ENCODE data around the gene NCKAP1. TPM values are rescaled to one million over a fixed set of nuclear protein-coding genes. Genes with fewer than 3 reads are reported as not detected.

The NCKAP1 gene
- total RNA-seq, 2 donors from 2014 or later: 107 to 113 TPM

GRCh38 chr2:183027443-183027842, 10.8 kb downstream of the NCKAP1 start:
- Histone ChIP-seq H3K27ac (no peak overlapping the region), H3K27me3 (no peaks in the 10 kb centered on the region), H3K4me3 (no peak overlapping the region), H3K36me3 (no peaks in the 10 kb centered on the region), H3K4me1 (peaks cover 0 to 67% of the 10 kb centered on the region in 2 donors), H3K9me3 (no peaks in the 10 kb centered on the region)
- DNase-seq (ENCODE audit: low spot score): no peak
- TF ChIP-seq CTCF (IDR thresholded peaks at IDR 0.05): no peak

- Histone ChIP-seq H3K9me3 (no peaks in the 10 kb centered on the region), H3K36me3 (peaks cover under 1% of the 10 kb centered on the region), H3K27me3 (no peaks in the 10 kb centered on the region), H3K27ac (no peak overlapping the region), H3K4me1 (peaks cover 0 to 57% of the 10 kb centered on the region in 2 donors), H3K4me3 (no peak overlapping the region)
- no peak for DNase-seq (ENCODE audit: low spot score)
- TF ChIP-seq CTCF (IDR thresholded peaks at IDR 0.05): no peak
Measured at GRCh38 chr2:183026424-183026823, 11.8 kb downstream of the NCKAP1 start.

- no peak for DNase-seq (ENCODE audit: low spot score)
- Histone ChIP-seq H3K9me3 (no peaks in the 10 kb centered on the region), H3K4me1 (peaks cover 0 to 53% of the 10 kb centered on the region in 2 donors), H3K27me3 (no peaks in the 10 kb centered on the region), H3K36me3 (peaks cover 5% of the 10 kb centered on the region), H3K4me3 (no peak overlapping the region), H3K27ac (no peak overlapping the region)
- TF ChIP-seq CTCF (IDR thresholded peaks at IDR 0.05): no peak
Measured at GRCh38 chr2:183025993-183026392, 12.3 kb downstream of the NCKAP1 start.

GRCh38 chr2:183024339-183025095, 13.7 kb downstream of the NCKAP1 start:
- Histone ChIP-seq H3K9me3 (no peaks in the 10 kb centered on the region), H3K4me3 (no peak overlapping the region), H3K27ac (no peak overlapping the region), H3K4me1 (peaks cover 0 to 45% of the 10 kb centered on the region in 2 donors), H3K36me3 (peaks cover 5% of the 10 kb centered on the region), H3K27me3 (no peaks in the 10 kb centered on the region)
- no peak for DNase-seq (ENCODE audit: low spot score)
- no peak for TF ChIP-seq CTCF (IDR thresholded peaks at IDR 0.05)

GRCh38 chr2:183022711-183023110, 15.5 kb downstream of the NCKAP1 start:
- Histone ChIP-seq H3K4me3 (no peak overlapping the region), H3K36me3 (peaks cover 5% of the 10 kb centered on the region), H3K27me3 (no peaks in the 10 kb centered on the region), H3K9me3 (no peaks in the 10 kb centered on the region), H3K27ac (peak overlapping the region; percentile 24 to 68), H3K4me1 (peaks cover 0 to 44% of the 10 kb centered on the region in 2 donors)
- DNase-seq (ENCODE audit: low spot score): no peak
- TF ChIP-seq CTCF (IDR thresholded peaks at IDR 0.05): no peak

GRCh38 chr2:183021613-183022012, 16.6 kb downstream of the NCKAP1 start:
- peaks cover 5% of the 10 kb centered on the region for H3K36me3 ChIP-seq
- H3K27ac ChIP-seq: peak overlapping the region in 1 of 2 donors; percentile 68
- H3K27me3 ChIP-seq: no peaks in the 10 kb centered on the region
- no peak overlapping the region for H3K4me3 ChIP-seq
- H3K9me3 ChIP-seq: no peaks in the 10 kb centered on the region
- DNase-seq (ENCODE audit: low spot score): no peak
- TF ChIP-seq CTCF (IDR thresholded peaks at IDR 0.05): no peak
- peaks cover 0 to 40% of the 10 kb centered on the region in 2 donors for H3K4me1 ChIP-seq
